Liver (tissue), 9 donors: Measurements from ENCODE around the gene KRT4. TPM values are rescaled to one million over a fixed set of nuclear protein-coding genes. Genes with fewer than 3 reads are reported as not detected.

Source experiments
- DNase-seq: peaks from one replicate; pipeline ENCODE4 v3.0.0-alpha.2; 2017; ENCODE audit warnings: low spot score
- H3K27ac ChIP-seq, 2 donors: one replicate each; pipeline ENCODE4 v1.7.0; 2013; ENCODE audit warnings: inconsistent platforms in 2 of 2, low read length in 2 of 2, control low read depth in 1 of 2, low read depth in 1 of 2, mild to moderate bottlenecking in 1 of 2
- H3K27me3 ChIP-seq, 4 donors: one replicate each; pipeline versions ENCODE4 v1.6.1 to v1.7.0; 2013; ENCODE audit warnings: low read length in 3 of 4, inconsistent platforms in 1 of 4, mild to moderate bottlenecking in 1 of 4, moderate library complexity in 1 of 4; ENCODE audit not compliant: control insufficient read depth in 4 of 4, insufficient read depth in 4 of 4
- H3K36me3 ChIP-seq, 4 donors: one replicate each; pipeline versions ENCODE4 v1.6.1 to v1.7.0; 2013; ENCODE audit warnings: low read length in 3 of 4, mild to moderate bottlenecking in 3 of 4, low read depth in 1 of 4, moderate library complexity in 1 of 4; ENCODE audit not compliant: control insufficient read depth in 4 of 4, insufficient read depth in 3 of 4
- H3K4me1 ChIP-seq, 4 donors: one replicate each; pipeline versions ENCODE4 v1.6.1 to v1.7.0; 2013; ENCODE audit warnings: low read length in 3 of 4, mild to moderate bottlenecking in 3 of 4, moderate library complexity in 1 of 4; ENCODE audit not compliant: control insufficient read depth in 4 of 4, insufficient read depth in 4 of 4
- H3K4me3 ChIP-seq, 3 donors: one replicate each; pipeline versions ENCODE4 v1.6.1 to v1.7.0; 2013; ENCODE audit warnings: low read length in 3 of 3, control low read depth in 1 of 3, low read depth in 1 of 3, mild to moderate bottlenecking in 1 of 3
- H3K9ac ChIP-seq, 2 donors: one replicate each; pipeline ENCODE4 v1.7.0; 2013; ENCODE audit warnings: low read length in 2 of 2, mild to moderate bottlenecking in 2 of 2, moderate library complexity in 2 of 2, control low read depth in 1 of 2, low read depth in 1 of 2
- H3K9me3 ChIP-seq, 4 donors: one replicate each; pipeline versions ENCODE4 v1.6.1 to v1.7.0; 2013; ENCODE audit warnings: low read length in 3 of 4; ENCODE audit not compliant: control insufficient read depth in 4 of 4
- ATF3 ChIP-seq: IDR thresholded peaks from 2 replicates; pipeline ENCODE4 v1.6.1; 2016; ENCODE audit warnings: antibody characterized with exemption
- CTCF ChIP-seq: fragments of 150-350 bp; IDR thresholded peaks from 2 replicates; pipeline ENCODE4 v1.5.1; 2017; ENCODE audit warnings: improper control_type of control experiment, low read depth, low read length; ENCODE audit not compliant: missing input control
- FOXA1 ChIP-seq: IDR thresholded peaks from 2 replicates; pipeline ENCODE4 v1.6.1; 2016; ENCODE audit warnings: antibody characterized with exemption
- FOXA2 ChIP-seq: IDR thresholded peaks from 2 replicates; pipeline ENCODE4 v1.6.1; 2016; ENCODE audit warnings: antibody characterized with exemption
- HNF4A ChIP-seq, 2 donors: conservative IDR thresholded peaks; 2 replicates each; pipeline ENCODE4 v1.6.1; 2016; ENCODE audit warnings: antibody characterized with exemption in 2 of 2, mild to moderate bottlenecking in 2 of 2
- HNF4G ChIP-seq: IDR thresholded peaks from 2 replicates; pipeline ENCODE4 v1.6.1; 2016; ENCODE audit warnings: antibody characterized with exemption
- JUND ChIP-seq, 2 donors: IDR thresholded peaks; 2 replicates each; pipeline ENCODE4 v1.6.1; 2016; ENCODE audit warnings: antibody characterized with exemption in 2 of 2
- MAX ChIP-seq: IDR thresholded peaks from 2 replicates; pipeline ENCODE4 v1.6.1; 2016; ENCODE audit warnings: antibody characterized with exemption
- SP1 ChIP-seq: IDR thresholded peaks from 2 replicates; pipeline ENCODE4 v1.6.1; 2018; ENCODE audit warnings: antibody characterized with exemption, mild to moderate bottlenecking
- TAF1 ChIP-seq: conservative IDR thresholded peaks from 2 replicates; pipeline ENCODE4 v1.6.1; 2016; ENCODE audit warnings: antibody characterized with exemption, mild to moderate bottlenecking
- ZBTB33 ChIP-seq: IDR thresholded peaks from 2 replicates; pipeline ENCODE4 v1.6.1; 2016; ENCODE audit warnings: antibody characterized with exemption
- WGBS: extraction: QIAGEN DNeasy Blood & Tissue Kit; methylation state at CpG from one replicate; pipeline ENCODE4 v1.1.7; 2013; 5-methylcytosine and 5-hydroxymethylcytosine counted together
- polyA plus RNA-seq, 2 donors: library from polyadenylated mRNA; stranded (reverse) in 1 of 2; unstranded in 1 of 2; fragments of 200-250 nt in 1 of 2; fragments of >200 nt in 1 of 2; fragmentation: Nextera tagmentation in 1 of 2; extraction: Ambion mirVana in 1 of 2; gene quantifications; one replicate each; pipeline versions ENCODE4 v1.2.1 to v1.2.3, GENCODE V29; 2013 to 2015
- total RNA-seq, 2 donors: library from RNA; depleted of rRNA; stranded (reverse); fragments of >200 nt; gene quantifications; one replicate each; pipeline ENCODE4 v1.2.3, GENCODE V29; 2014
- donor health status: healthy.
- donor health status: healthy.
- donor health status: healthy.
- donor health status: healthy.
- donor health status: healthy.

KRT4 gene
- total and polyA plus RNA-seq, 4 donors: 0.05 to 0.23 TPM; not detected in 2

GRCh38 chr12:52861511-52861910, 47.6 kb upstream of the KRT4 start:
- WGBS: 91% methylated on average over 7 of the region's 7 CpGs
- Histone ChIP-seq H3K4me3 (no peak overlapping the region), H3K9ac (no peak overlapping the region), H3K27me3 (no peaks in the 10 kb centered on the region), H3K36me3 (no peaks in the 10 kb centered on the region), H3K4me1 (no peaks in the 10 kb centered on the region), H3K27ac (no peak overlapping the region), H3K9me3 (no peaks in the 10 kb centered on the region)
- DNase-seq: no peak
- TF ChIP-seq FOXA1 (no peak), ZBTB33 (no peak), CTCF (no peak), ATF3 (no peak), JUND (IDR thresholded peaks at IDR 0.05) (no peak), HNF4A (conservative IDR thresholded peaks at IDR 0.05) (no peak), HNF4G (no peak), FOXA2 (no peak), TAF1 (no peak)

GRCh38 chr12:52860102-52860823, 46.3 kb upstream of the KRT4 start:
- DNase-seq: no peak
- Histone ChIP-seq H3K4me3 (no peak overlapping the region), H3K9me3 (no peaks in the 10 kb centered on the region), H3K9ac (no peak overlapping the region), H3K27me3 (no peaks in the 10 kb centered on the region), H3K4me1 (no peaks in the 10 kb centered on the region), H3K27ac (no peak overlapping the region), H3K36me3 (no peaks in the 10 kb centered on the region)
- no peak for TF ChIP-seq MAX
- WGBS: 83% methylated on average over 6 of the region's 6 CpGs

GRCh38 chr12:52857500-52857899, 43.6 kb upstream of the KRT4 start:
- Histone ChIP-seq H3K27me3 (peaks cover 0 to 4% (median 0%) of the 10 kb centered on the region in 4 donors), H3K4me1 (no peaks in the 10 kb centered on the region), H3K27ac (no peak overlapping the region), H3K9me3 (no peaks in the 10 kb centered on the region), H3K36me3 (no peaks in the 10 kb centered on the region), H3K9ac (no peak overlapping the region), H3K4me3 (no peak overlapping the region)
- no peak for DNase-seq
- no peak for TF ChIP-seq ATF3
- no peak for TF ChIP-seq TAF1
- no peak for TF ChIP-seq MAX
- no peak for TF ChIP-seq SP1
- TF ChIP-seq ZBTB33: no peak
- 92% methylated on average over 3 of the region's 3 CpGs for WGBS
